A549 (cell line): Measurements from ENCODE around the gene OXA1L. TPM values are rescaled to one million over a fixed set of nuclear protein-coding genes. Genes with fewer than 3 reads are reported as not detected.
A peak's percentile ranks its signal among the peaks of the same experiment; 100 is the strongest.
"Not testable (repeated sequence)": the region's sequence is repeated elsewhere in the genome, so short reads cannot be mapped to it uniquely, and the experiment has no call there.

Experiments used
- ATAC-seq, 2 experiments: fragments of 200-7000 bp in 1 of 2; fragments of >200 bp in 1 of 2; cut with Nextera tagmentation in 1 of 2; cut with Tn5 transposase in 1 of 2; 3 replicates each; pipeline versions ENCODE4 v1.8.0 to v1.9.1; 2018 to 2020; ENCODE audit warnings: mild to moderate bottlenecking in 1 of 2, moderate library complexity in 1 of 2
- CTCF ChIA-PET: fragments of 300-600 bp; sonication (Branson Sonifier 250); formaldehyde crosslinking; extraction: SDS; loops from one replicate; lab custom pipeline; 2021; ENCODE audit warnings: antibody characterized with exemption, inconsistent platforms; lab: Yijun Ruan, JAX
- POLR2A ChIA-PET: fragments of 350-600 bp; formaldehyde crosslinking; extraction: SDS; loops from one replicate; lab custom pipeline; 2021; ENCODE audit warnings: antibody characterized with exemption, inconsistent platforms; lab: Yijun Ruan, JAX
- DNase-seq, 2 experiments: peaks; one replicate each; pipeline versions ENCODE4 v3.0.0 to v3.0.0-alpha.2; 2011 to 2016; ENCODE audit warnings: low read depth in 1 of 2, low spot score in 1 of 2
- FAIRE-seq: peaks from 2 replicates; lab custom pipeline; 2011; peaks lifted over from hg19 to GRCh38; lab: Jason Lieb, UNC
- H3K27ac ChIP-seq, 2 experiments: fragments of >200 bp; sonication (Bioruptor Twin); formaldehyde crosslinking; 3 replicates each; pipeline ENCODE4 v1.5.1; 2016 to 2017
- H3K4me1 ChIP-seq: fragments of >200 bp; sonication (Bioruptor Twin); formaldehyde crosslinking; 3 replicates; pipeline ENCODE4 v1.6.1; 2016
- H3K4me2 ChIP-seq: fragments of >200 bp; sonication (Bioruptor Twin); formaldehyde crosslinking; 3 replicates; pipeline ENCODE4 v1.6.1; 2016
- H3K4me3 ChIP-seq: fragments of >200 bp; sonication (Bioruptor Twin); formaldehyde crosslinking; 3 replicates; pipeline ENCODE4 v1.5.1; 2016
- H3K9me3 ChIP-seq: fragments of >200 bp; sonication (Bioruptor Twin); formaldehyde crosslinking; 3 replicates; pipeline ENCODE4 v1.6.1; 2016
- BHLHE40 ChIP-seq: IDR thresholded peaks from 2 replicates; pipeline ENCODE4 v1.6.1; 2012; ENCODE audit warnings: low read depth, low read length, inconsistent platforms
- CEBPB ChIP-seq, 2 experiments: fragments of >200 bp in 1 of 2; sonication (Bioruptor Twin) in 1 of 2; formaldehyde crosslinking in 1 of 2; IDR thresholded peaks; 2 replicates each; pipeline ENCODE4 v1.6.1; 2012 to 2016
- CHD2 ChIP-seq: fragments of 150-350 bp; IDR thresholded peaks from 2 replicates; pipeline ENCODE4 v1.6.1; 2014; ENCODE audit warnings: low read length; ENCODE audit not compliant: partially characterized antibody
- CHD4 ChIP-seq: fragments of 200-600 bp; sonication (generic); IDR thresholded peaks from 2 replicates; pipeline ENCODE4 v1.6.1; 2016; ENCODE audit warnings: antibody characterized with exemption, mild to moderate bottlenecking, borderline replicate concordance
- FOSB ChIP-seq: fragments of 250-450 bp; sonication (Bioruptor Pico); IDR thresholded peaks from 2 replicates; pipeline ENCODE4 v1.5.0; 2020; ENCODE audit warnings: mild to moderate bottlenecking, moderate library complexity
- FOXS1 ChIP-seq: fragments of 250-450 bp; sonication (Bioruptor Pico); IDR thresholded peaks from 2 replicates; pipeline ENCODE4 v1.5.0; 2020; ENCODE audit warnings: mild to moderate bottlenecking, moderate library complexity
- HDAC2 ChIP-seq: fragments of 200-600 bp; sonication (generic); IDR thresholded peaks from 2 replicates; pipeline ENCODE4 v1.6.1; 2016
- HOXA7 ChIP-seq: fragments of 250-450 bp; sonication (Bioruptor Pico); IDR thresholded peaks from 2 replicates; pipeline ENCODE4 v1.5.0; 2020; ENCODE audit warnings: mild to moderate bottlenecking, moderate library complexity
- HOXB13 ChIP-seq: fragments of 250-450 bp; sonication (Bioruptor Pico); IDR thresholded peaks from 2 replicates; pipeline ENCODE4 v1.5.0; 2020; ENCODE audit warnings: low read depth, mild to moderate bottlenecking, moderate library complexity
- HOXB5 ChIP-seq: fragments of 250-450 bp; sonication (Bioruptor Pico); IDR thresholded peaks from 2 replicates; pipeline ENCODE4 v1.5.0; 2020; ENCODE audit warnings: mild to moderate bottlenecking, moderate library complexity
- JUNB ChIP-seq: fragments of >200 bp; sonication (Bioruptor Twin); formaldehyde crosslinking; IDR thresholded peaks from 2 replicates; pipeline ENCODE4 v1.6.1; 2016
- MAFK ChIP-seq: fragments of 450-650 bp; IDR thresholded peaks from 2 replicates; pipeline ENCODE4 v1.6.1; 2014; ENCODE audit not compliant: partially characterized antibody
- MAZ ChIP-seq: fragments of 150-350 bp; IDR thresholded peaks from 2 replicates; pipeline ENCODE4 v1.6.1; 2014; ENCODE audit warnings: antibody characterized with exemption, low read depth, low read length, borderline replicate concordance
- RCOR1 ChIP-seq: fragments of 150-350 bp; IDR thresholded peaks from 2 replicates; pipeline ENCODE4 v1.6.1; 2014; ENCODE audit warnings: antibody characterized with exemption, low read length, low read depth
- RNF2 ChIP-seq: fragments of 200-600 bp; sonication (generic); IDR thresholded peaks from 2 replicates; pipeline ENCODE4 v1.6.1; 2016; ENCODE audit warnings: low read depth, mild to moderate bottlenecking, antibody characterized with exemption, moderate library complexity, borderline replicate concordance
- ZNF302 ChIP-seq: fragments of 250-450 bp; sonication (Bioruptor Pico); IDR thresholded peaks from 2 replicates; pipeline ENCODE4 v1.9.0; 2021; ENCODE audit warnings: inconsistent platforms, mild to moderate bottlenecking, moderate library complexity
- WGBS: methylation state at CpG from one replicate; pipeline ENCODE4 v1.1.6; 2017; ENCODE audit errors: missing lambda C conversion rate; 5-methylcytosine and 5-hydroxymethylcytosine counted together
- polyA plus RNA-seq, 4 experiments: library from polyadenylated mRNA; depleted of rRNA in 3 of 4; stranded (reverse); fragments of >200 nt; fragmentation: RNase III in 1 of 4; extraction: RNeasy Plus Mini Kit Qiagen cat#74134 plus additional on column Dnase treatment in 1 of 4; gene quantifications; 2 replicates in 3 of 4; 3 replicates in 1 of 4; pipeline ENCODE4 v1.2.3, GENCODE V29; 2011 to 2017
- TF ChIP-seq, protein P1 (sequence below): IDR thresholded peaks from 2 replicates; pipeline ENCODE4 v1.6.1; 2012

Gene OXA1L
- polyA plus RNA-seq, 2 of the 4 experiments (the other 2 are of a cell fraction): 133 to 199 TPM

DNA sequence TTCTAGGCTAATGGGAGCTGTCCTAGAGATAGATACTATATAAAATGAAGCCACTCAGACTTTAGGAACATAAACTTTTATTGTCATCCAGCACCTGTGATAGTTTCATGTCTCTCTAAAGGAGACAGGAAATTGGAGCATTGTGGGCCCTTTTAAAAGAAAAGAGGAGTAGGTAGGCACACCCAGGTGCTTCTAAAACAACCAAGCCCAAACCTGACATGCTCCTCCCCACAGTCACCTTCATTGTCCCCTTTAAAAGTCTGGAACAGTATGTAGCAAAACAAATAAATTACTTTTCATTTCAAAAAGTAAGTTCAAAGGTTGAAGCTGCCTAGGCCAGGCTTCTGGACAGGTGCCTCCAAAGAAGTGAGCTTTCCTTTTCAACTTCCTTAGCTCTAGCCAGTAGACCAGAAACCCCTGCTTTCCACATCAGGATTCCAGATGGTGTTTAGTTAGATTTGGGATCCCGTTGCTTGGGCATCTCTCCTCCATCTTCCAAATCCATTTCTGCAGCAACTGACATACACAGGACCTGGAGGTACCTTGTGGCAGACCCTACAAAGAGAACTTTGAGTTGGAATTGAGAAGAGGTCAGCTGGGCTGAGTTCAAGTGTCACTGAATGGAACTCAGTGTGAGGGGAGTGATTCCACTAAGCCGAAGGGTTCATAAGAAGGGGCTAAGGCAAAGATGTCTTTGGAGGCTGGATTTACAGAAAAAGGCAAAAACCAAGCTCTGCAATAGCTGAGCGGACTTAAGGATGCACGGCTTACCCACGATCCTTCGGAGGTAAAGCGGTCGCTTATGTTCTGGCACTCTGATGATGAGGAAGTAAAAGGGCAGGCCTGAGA, 6.9 kb downstream of the OXA1L start:
- ChIA-PET POLR2A (interaction anchor here (0.6 to 1.0 kb wide), 2 partner anchors 18 to 49 kb away, joined by 3 read pairs; no protein-coding TSS in a partner anchor), CTCF (interaction anchor here (0.5 to 7.9 kb wide), 8 partner anchors 17 to 217 kb away, joined by 3 to 71 read pairs (median 5); no protein-coding TSS in a partner anchor)
- 92% methylated on average over 8 of the region's 8 CpGs for WGBS
- TF ChIP-seq BHLHE40 (no peak), FOSB (CRISPR knock-in tag) (no peak), HOXA7 (CRISPR knock-in tag) (no peak), FOXS1 (no peak), HOXB13 (CRISPR knock-in tag) (no peak), MAZ (no peak)
- H3K4me2 ChIP-seq: no peak overlapping the region
- no peak overlapping the region for H3K27ac ChIP-seq
- no peak overlapping the region for H3K4me3 ChIP-seq
- no peak for FAIRE-seq
- H3K9me3 ChIP-seq: no peaks in the 10 kb centered on the region
- ATAC-seq: no peak
- peaks cover 3% of the 10 kb centered on the region for H3K4me1 ChIP-seq
- no peak for DNase-seq

DNA sequence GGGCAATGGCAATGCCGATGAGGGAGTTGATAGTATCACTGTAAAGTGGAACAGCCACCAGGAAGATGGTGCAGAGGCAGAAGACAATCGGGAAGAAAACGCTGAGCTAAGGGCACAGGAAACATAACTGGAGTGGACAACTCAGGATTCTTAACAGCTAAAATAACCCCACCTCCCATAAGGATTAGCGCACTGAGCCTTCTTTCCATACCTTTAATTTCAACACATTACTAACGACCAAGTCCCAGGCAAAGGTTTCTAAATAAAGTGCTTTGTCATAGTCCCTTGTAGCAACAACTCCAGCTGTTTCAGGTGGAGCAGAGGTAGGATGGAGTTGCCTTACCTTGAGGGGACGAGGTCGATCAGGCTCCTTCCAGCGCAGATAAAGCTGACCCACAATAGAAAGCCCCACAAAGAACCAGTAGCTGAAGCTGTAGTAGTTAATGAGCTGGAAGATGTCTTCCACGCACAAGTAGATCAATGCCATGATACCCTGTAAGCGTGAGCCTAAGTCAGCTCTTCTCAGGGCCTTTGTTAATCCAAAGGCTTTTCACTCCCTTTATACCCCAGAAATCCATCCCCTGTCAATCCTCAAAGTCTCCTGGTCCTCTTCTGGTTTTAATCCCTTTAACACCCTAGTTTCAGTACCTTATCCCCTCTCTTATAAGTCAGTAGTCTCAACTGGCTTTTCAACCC, 7.7 kb downstream of the OXA1L start:
- ATAC-seq (no peak), FAIRE-seq (no peak), DNase-seq (no peak)
- CTCF ChIA-PET: interaction anchor here (0.6 to 7.9 kb wide), 8 partner anchors 16 to 218 kb away, joined by 3 to 71 read pairs (median 5); no protein-coding TSS in a partner anchor
- H3K27ac ChIP-seq: no peak overlapping the region
- no peak overlapping the region for H3K4me3 ChIP-seq
- H3K4me2 ChIP-seq: no peak overlapping the region
- no peaks in the 10 kb centered on the region for H3K4me1 ChIP-seq
- POLR2A ChIA-PET: interaction anchor here (0.6 to 1.0 kb wide), 2 partner anchors 17 to 48 kb away, joined by 3 read pairs; no protein-coding TSS in a partner anchor
- no peaks in the 10 kb centered on the region for H3K9me3 ChIP-seq
- TF ChIP-seq HOXB5 (CRISPR knock-in tag) (no peak), MAFK (peak; percentile 29), JUNB (no peak), CEBPB (IDR thresholded peaks at IDR 0.05) (no peak)
- TF ChIP-seq, protein P1, sequence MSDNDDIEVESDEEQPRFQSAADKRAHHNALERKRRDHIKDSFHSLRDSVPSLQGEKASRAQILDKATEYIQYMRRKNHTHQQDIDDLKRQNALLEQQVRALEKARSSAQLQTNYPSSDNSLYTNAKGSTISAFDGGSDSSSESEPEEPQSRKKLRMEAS: no peak
- WGBS: 95% methylated on average over 10 of the region's 10 CpGs

DNA sequence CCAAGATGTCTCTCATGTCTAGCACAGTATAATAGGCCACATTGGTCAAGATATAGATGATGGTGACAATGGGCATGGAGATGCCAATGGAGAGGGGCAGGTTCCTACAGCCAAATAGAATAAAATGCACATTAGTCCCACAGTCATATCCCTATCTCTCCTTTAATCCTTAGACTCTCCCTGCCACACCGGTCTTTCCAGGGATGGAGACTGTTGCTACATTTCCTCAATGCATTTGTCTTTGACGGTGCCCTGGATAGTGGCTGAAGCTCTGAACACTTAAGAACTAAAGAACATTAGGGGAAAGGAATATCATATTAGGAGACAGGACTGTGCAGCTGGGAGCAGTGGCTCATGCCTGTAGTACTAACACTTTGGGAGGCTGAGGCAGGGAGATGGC, 9.7 kb downstream of the OXA1L start:
- POLR2A ChIA-PET: interaction anchor here (2.8 kb wide), 1 partner anchor 10 kb away, joined by 8 read pairs; the partner anchor contains the start of gene OXA1L
- H3K9me3 ChIP-seq: no peaks in the 10 kb centered on the region
- no peak for ATAC-seq
- no peaks in the 10 kb centered on the region for H3K4me1 ChIP-seq
- CTCF ChIA-PET: interaction anchor here (0.7 to 7.9 kb wide), 6 partner anchors 18 to 220 kb away, joined by 3 to 71 read pairs (median 6); no protein-coding TSS in a partner anchor
- no peak for DNase-seq
- no peak for FAIRE-seq
- 94% methylated on average over 2 of the region's 2 CpGs for WGBS
- TF ChIP-seq CHD2: no peak
- no peak for TF ChIP-seq RCOR1
- TF ChIP-seq ZNF302 (CRISPR knock-in tag): no peak
- TF ChIP-seq CEBPB (IDR thresholded peaks at IDR 0.05): no peak
- no peak for TF ChIP-seq CHD4
- no peak for TF ChIP-seq RNF2
- no peak for TF ChIP-seq HDAC2
- no peak overlapping the region for H3K4me3 ChIP-seq
- H3K27ac ChIP-seq: no peak overlapping the region
- no peak overlapping the region for H3K4me2 ChIP-seq

DNA sequence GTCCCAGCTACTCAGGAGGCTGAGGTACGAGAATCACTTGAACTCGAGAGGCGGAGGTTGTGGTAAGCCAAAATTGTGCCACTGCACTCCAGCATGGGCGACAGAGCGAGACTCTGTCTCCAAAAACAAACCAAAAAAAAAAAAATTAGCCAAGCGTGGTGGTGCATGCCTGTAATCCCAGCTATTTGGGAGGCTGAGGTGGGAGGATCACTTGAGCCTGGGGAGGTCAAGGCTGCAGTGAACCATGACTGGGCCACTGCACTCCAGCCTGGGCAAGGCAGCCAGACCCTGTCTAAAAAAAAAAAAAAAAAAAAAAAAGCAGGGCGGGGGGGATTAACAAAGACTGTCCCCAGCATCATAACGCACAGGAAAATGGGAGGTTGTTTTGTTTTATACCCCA, 10.4 kb downstream of the OXA1L start:
- H3K27ac ChIP-seq, H3K9me3 ChIP-seq, FAIRE-seq, H3K4me2 ChIP-seq, H3K4me1 ChIP-seq, DNase-seq, ATAC-seq, H3K4me3 ChIP-seq: not testable (repeated sequence)
- ChIA-PET CTCF (interaction anchor here (0.7 to 7.9 kb wide), 14 partner anchors 10 to 220 kb away, joined by 3 to 71 read pairs (median 4); partner anchors contain the start of gene OXA1L), POLR2A (interaction anchor here (2.8 kb wide), 1 partner anchor 10 kb away, joined by 8 read pairs; the partner anchor contains the start of gene OXA1L)
- WGBS: 94% methylated on average over 8 of the region's 8 CpGs
